PC-3 (cell line): Measurements from ENCODE around the gene DLK1.

Experiments
- CTCF ChIP-seq: fragments of 300-600 bp; sonication (generic); conservative IDR thresholded peaks from 2 replicates; pipeline ENCODE4 v1.5.1; 2017; ENCODE audit warnings: antibody characterized with exemption, low read depth, mild to moderate bottlenecking, low read length
- EZH2 ChIP-seq: fragments of 300-600 bp; sonication (generic); IDR thresholded peaks from one replicate; pipeline ENCODE4 v1.6.1; 2017; ENCODE audit warnings: antibody characterized with exemption, mild to moderate bottlenecking, low read length; ENCODE audit not compliant: unreplicated experiment
- EZH2phosphoT487 ChIP-seq: fragments of 300-600 bp; sonication (generic); IDR thresholded peaks from 2 replicates; pipeline ENCODE4 v1.6.1; 2018; ENCODE audit warnings: mild to moderate bottlenecking, antibody characterized with exemption, low read length, borderline replicate concordance

- TF ChIP-seq CTCF: no peak
- no peak for TF ChIP-seq EZH2
- TF ChIP-seq EZH2phosphoT487: no peak
These were observed 13.6 kb downstream of the DLK1 start for GRCh38 chr14:100740196-100740825.
